Heart left ventricle (tissue), 16 donors: ENCODE data around the gene C14orf119. TPM values are rescaled to one million over a fixed set of nuclear protein-coding genes. Genes with fewer than 3 reads are reported as not detected.

ENCODE experiments used
- ATAC-seq, 4 donors: fragments of 200-7000 bp; cut with Tn5 transposase; one replicate each; pipeline ENCODE4 v1.9.1; 2020 to 2022; ENCODE audit warnings: moderate library complexity in 4 of 4, mild to moderate bottlenecking in 3 of 4, moderate number of reproducible peaks in 1 of 4
- DNase-seq, 5 donors: peaks; one replicate each; pipeline ENCODE4 v3.0.0-alpha.2; 2020
- H3K27ac ChIP-seq, 12 donors: fragments of 200-600 bp; sonication (generic) in 4 of 12; one replicate each; pipeline versions ENCODE4 v1.5.0 to v1.8.0; 2016 to 2022; ENCODE audit warnings: mild to moderate bottlenecking in 2 of 12
- H3K27me3 ChIP-seq, 9 donors: fragments of 200-600 bp; sonication (generic) in 2 of 9; one replicate each; pipeline versions ENCODE4 v1.5.1 to v1.8.0; 2016 to 2022; ENCODE audit warnings: mild to moderate bottlenecking in 3 of 9
- H3K36me3 ChIP-seq, 9 donors: fragments of 200-600 bp; sonication (generic) in 2 of 9; one replicate each; pipeline versions ENCODE4 v1.5.0 to v1.8.0; 2018 to 2022; ENCODE audit warnings: mild to moderate bottlenecking in 2 of 9
- H3K4me1 ChIP-seq, 12 donors: fragments of 200-600 bp; sonication (generic) in 4 of 12; one replicate each; pipeline versions ENCODE4 v1.5.0 to v1.8.0; 2016 to 2022; ENCODE audit warnings: mild to moderate bottlenecking in 3 of 12
- H3K4me3 ChIP-seq, 12 donors: fragments of 200-600 bp; sonication (generic) in 4 of 12; one replicate each; pipeline versions ENCODE4 v1.5.0 to v1.8.0; 2017 to 2022; ENCODE audit warnings: mild to moderate bottlenecking in 9 of 12, moderate library complexity in 4 of 12
- H3K9me3 ChIP-seq, 12 donors: fragments of 200-600 bp; sonication (generic) in 4 of 12; one replicate each; pipeline versions ENCODE4 v1.5.0 to v1.8.0; 2016 to 2022; ENCODE audit warnings: mild to moderate bottlenecking in 1 of 12
- CTCF ChIP-seq, 12 donors: fragments of 200-600 bp; sonication (generic) in 4 of 12; IDR thresholded peaks; one replicate each; pipeline versions ENCODE4 v1.5.0 to v1.8.0; 2018 to 2022; ENCODE audit warnings: antibody characterized with exemption in 12 of 12, mild to moderate bottlenecking in 5 of 12
- POLR2A ChIP-seq, 2 donors: fragments of 450-650 bp; IDR thresholded peaks; one replicate each; pipeline ENCODE4 v1.6.1; 2017; ENCODE audit warnings: antibody characterized with exemption in 2 of 2, mild to moderate bottlenecking in 2 of 2, moderate library complexity in 2 of 2
- WGBS, 4 donors: extraction: QIAGEN DNeasy Blood & Tissue Kit in 2 of 4; methylation state at CpG; one replicate each; pipeline versions ENCODE4 v1.1.5 to v1.1.7; 2013 to 2018; 5-methylcytosine and 5-hydroxymethylcytosine counted together
- intact Hi-C, 10 donors: fragments of 100-400 bp; cut with DNase I; formaldehyde crosslinking; loops; one replicate each; pipeline versions ENCODE4 v1.11.1 to v1.14.2; 2022
- polyA plus RNA-seq, 2 donors: library from polyadenylated mRNA; stranded (reverse); fragments of 200-250 nt; gene quantifications; one replicate each; pipeline ENCODE4 v1.2.3, GENCODE V29; 2013
- total RNA-seq, 9 donors: library from RNA; depleted of rRNA in 2 of 9; stranded (reverse); fragments of >200 nt in 2 of 9; fragmentation: NEBNext Ultra II Directional in 3 of 9; extraction: Animal tissue kit (Norgen Biotek cat#: 25700) in 3 of 9; gene quantifications; one replicate each; pipeline versions ENCODE4 v1.1.0 to v1.2.4, GENCODE V29; 2016 to 2023
- donor health status: ischemic (EF 13 %, LVEDD 7.1; RV severe dilation, severe dysfunction).
- donor health status: healthy with polysubstance abuse.
- donor health status: DM: no; HTN: yes; CAD: no.
- donor health status: DM: no; HTN: no; CAD: no.
- donor health status: ischemic (EF 25% LVEDD 6.9; RV normal size, moderate dysfunction).
- donor health status: ischemic (EF 25% LVEDD 5.7; RV mildly dilated, moderate dysfunction).
- donor health status: healthy.
- donor health status: DM: yes; HTN: yes; CAD: no.
- donor health status: ischemic (EF 35%, LVEDD 5.7; RV mildly dilated, moderate dysfunction).
- donor health status: nonischemic (EF 11% LVEDD 7.7; RV severe dilation, severe dysfunction).
- donor health status: DM: yes; HTN: yes; CAD: no.
- donor health status: PGD.
- donor health status: ischemic (EF 29% LVEDD 5.4; RV normal size, mild dysfunction).
- donor health status: nonischemic (EF 23%, LVEDD 6.1; RV moderate dilation, normal function).

C14orf119 gene
- total and polyA plus RNA-seq, 11 donors = 8.1 to 47.7 (median 29.6) TPM

GRCh38 chr14:23085458-23085857 lies 9.8 kb upstream of the C14orf119 start:
- H3K27me3 ChIP-seq = no peaks in the 10 kb centered on the region
- intact Hi-C loops = no loop called here
- 78 to 83% (median 79%) methylated on average over 3 of the region's 3 CpGs for WGBS, 4 donors

GRCh38 chr14:23086565-23086964 lies 8.7 kb upstream of the C14orf119 start:
- DNase-seq = no peak
- no peak overlapping the region for H3K4me3 ChIP-seq
- TF ChIP-seq CTCF (IDR thresholded peaks at IDR 0.05) (no peak), POLR2A (IDR thresholded peaks at IDR 0.05) (no peak)
- H3K4me1 ChIP-seq = peaks cover 0 to 23% (median 10%) of the 10 kb centered on the region in 12 donors
- H3K27ac ChIP-seq = no peak overlapping the region
- intact Hi-C loops = no loop called here
- ATAC-seq = peak in 1 of 4 donors; percentile 38
- peaks cover 0 to 100% (median 100%) of the 10 kb centered on the region in 9 donors for H3K36me3 ChIP-seq
- H3K9me3 ChIP-seq = no peaks in the 10 kb centered on the region
- H3K27me3 ChIP-seq = no peaks in the 10 kb centered on the region
- 78 to 86% (median 85%) methylated on average over 1 of the region's 1 CpG for WGBS, 4 donors

More at GRCh38 chr14:23085458-23085857, 9.8 kb upstream of the C14orf119 start:
- Histone ChIP-seq H3K36me3 (peaks cover 0 to 100% (median 100%) of the 10 kb centered on the region in 9 donors), H3K9me3 (no peaks in the 10 kb centered on the region), H3K4me3 (no peak overlapping the region), H3K4me1 (peaks cover 0 to 20% (median 7%) of the 10 kb centered on the region in 12 donors), H3K27ac (no peak overlapping the region)
- TF ChIP-seq POLR2A (IDR thresholded peaks at IDR 0.05) (no peak), CTCF (IDR thresholded peaks at IDR 0.05) (no peak)
- DNase-seq (no peak), ATAC-seq (no peak)

- intact Hi-C loops = loop anchor here in 1 of 10 donors (10.0 kb wide), 1 partner anchor 215 kb away; the partner anchor contains the start of genes BCL2L2 and PPP1R3E
- no peaks in the 10 kb centered on the region for H3K27me3 ChIP-seq
- no peak for ATAC-seq
- no peak overlapping the region for H3K4me3 ChIP-seq
- H3K27ac ChIP-seq = no peak overlapping the region
- TF ChIP-seq CTCF (IDR thresholded peaks at IDR 0.05) (no peak), POLR2A (IDR thresholded peaks at IDR 0.05) (no peak)
- no peaks in the 10 kb centered on the region for H3K9me3 ChIP-seq
- no peak for DNase-seq
- peaks cover 0 to 87% (median 84%) of the 10 kb centered on the region in 9 donors for H3K36me3 ChIP-seq
- WGBS, 4 donors = 72 to 90% (median 85%) methylated on average over 12 of the region's 12 CpGs
- peaks cover 0 to 46% (median 31%) of the 10 kb centered on the region in 12 donors for H3K4me1 ChIP-seq
Measured at GRCh38 chr14:23089498-23090253, 5.6 kb upstream of the C14orf119 start.

GRCh38 chr14:23090254-23090636 lies 5.1 kb upstream of the C14orf119 start:
- 24 to 51% (median 39%) methylated on average over 4 of the region's 4 CpGs for WGBS, 4 donors
- no peak for ATAC-seq
- intact Hi-C loops = loop anchor here in 1 of 10 donors (10.0 kb wide), 1 partner anchor 215 kb away; the partner anchor contains the start of genes BCL2L2 and PPP1R3E
- Histone ChIP-seq H3K9me3 (no peaks in the 10 kb centered on the region), H3K27me3 (no peaks in the 10 kb centered on the region), H3K27ac (no peak overlapping the region), H3K4me3 (no peak overlapping the region), H3K36me3 (peaks cover 0 to 82% (median 79%) of the 10 kb centered on the region in 9 donors), H3K4me1 (peaks cover 0 to 46% (median 31%) of the 10 kb centered on the region in 12 donors)
- DNase-seq = no peak
- TF ChIP-seq POLR2A (IDR thresholded peaks at IDR 0.05) (no peak), CTCF (IDR thresholded peaks at IDR 0.05) (no peak)
